Activated CD4-positive, alpha-beta T cell treated with anti-CD3 and anti-CD28 coated beads for 36 hours (primary cell): ENCODE data around the gene LDLRAD4. TPM values are rescaled to one million over a fixed set of nuclear protein-coding genes. Genes with fewer than 3 reads are reported as not detected.

ENCODE experiments used
- ATAC-seq: fragments of 200-7000 bp; cut with Tn5 transposase; one replicate; pipeline ENCODE4 v1.10.0; 2021; ENCODE audit warnings: mild to moderate bottlenecking, moderate library complexity
- CTCF ChIA-PET: fragments of 350-600 bp; sonication (Branson Sonifier 250); formaldehyde crosslinking; loops from one replicate; lab custom pipeline; 2021; ENCODE audit warnings: antibody characterized with exemption; lab: Charles Lee
- POLR2A ChIA-PET: fragments of 350-600 bp; sonication (Branson Sonifier 250); formaldehyde crosslinking; loops from one replicate; lab custom pipeline; 2021; ENCODE audit warnings: antibody characterized with exemption, inconsistent platforms; lab: Charles Lee
- DNase-seq: peaks from one replicate; pipeline ENCODE4 v3.0.0-alpha.2; 2020
- H3K27ac Mint-ChIP-seq: one replicate; pipeline ENCODE4 v1.8.0; 2021; ENCODE audit warnings: mixed read lengths
- H3K27me3 Mint-ChIP-seq: one replicate; pipeline ENCODE4 v1.8.0; 2021; ENCODE audit warnings: mixed read lengths
- H3K36me3 Mint-ChIP-seq: one replicate; pipeline ENCODE4 v1.8.0; 2021; ENCODE audit warnings: low read depth, mixed read lengths
- H3K4me1 Mint-ChIP-seq: one replicate; pipeline ENCODE4 v1.8.0; 2021; ENCODE audit warnings: mixed read lengths
- H3K4me3 Mint-ChIP-seq: one replicate; pipeline ENCODE4 v1.8.0; 2021; ENCODE audit warnings: mild to moderate bottlenecking, moderate library complexity, mixed read lengths
- H3K9me3 Mint-ChIP-seq: one replicate; pipeline ENCODE4 v1.8.0; 2021; ENCODE audit warnings: low read depth, mixed read lengths
- intact Hi-C, 2 experiments: fragments of 100-400 bp; cut with DNase I in 1 of 2; cut with micrococcal nuclease in 1 of 2; formaldehyde crosslinking; loops; one replicate each; pipeline versions ENCODE4 v1.14.2 to v1.15.1; 2022 to 2024; cut with DNase I, micrococcal nuclease
- total RNA-seq, 2 experiments: library from RNA; stranded (reverse); gene quantifications; one replicate each; pipeline ENCODE4 v1.2.3, GENCODE V29; 2021

The LDLRAD4 gene
- total RNA-seq, 2 experiments from 2014 or later, result 29.3 to 32.2 TPM

DNA sequence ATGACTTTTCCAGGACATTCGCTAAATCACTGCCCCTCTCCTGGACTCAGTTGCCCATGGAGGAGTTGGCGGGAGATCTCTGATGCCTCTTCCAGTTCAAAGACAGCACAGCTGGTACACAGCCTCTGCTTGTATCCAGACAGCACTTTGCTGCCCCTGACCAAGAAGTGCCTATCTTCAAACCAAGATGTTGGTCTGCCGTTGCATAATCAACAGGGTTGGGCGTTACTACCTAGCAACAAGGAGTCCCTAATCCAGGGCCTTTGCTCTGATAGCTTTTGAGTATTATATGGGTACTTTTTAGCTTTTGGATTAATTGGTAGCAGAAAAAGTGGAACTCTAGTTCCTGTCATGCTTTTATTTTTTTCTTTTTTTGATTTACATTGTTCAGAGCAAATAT is 341.2 kb downstream of the LDLRAD4 start:
- H3K27ac Mint-ChIP-seq, result no peak overlapping the region

DNA sequence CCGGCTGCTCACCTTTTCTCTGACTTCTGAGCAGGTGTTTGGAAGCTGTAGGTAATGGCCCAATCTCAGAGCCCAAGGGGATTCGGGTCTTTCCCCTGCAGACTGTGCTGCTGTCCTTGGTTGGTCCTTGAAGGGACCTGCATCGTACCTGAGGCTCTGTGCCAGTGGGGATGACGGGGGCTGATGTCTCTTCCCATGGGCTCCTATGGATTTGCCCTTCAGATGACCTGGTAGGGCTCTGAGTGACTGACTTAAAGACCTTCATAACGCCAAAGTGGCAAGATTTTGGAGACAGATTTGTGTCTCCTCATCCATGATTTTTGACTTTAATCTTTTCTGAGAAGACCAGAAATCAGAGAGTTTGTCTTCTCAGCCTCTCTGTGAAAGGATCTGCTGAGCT is 341.7 kb downstream of the LDLRAD4 start:
- Mint-ChIP-seq H3K4me3 (no peak overlapping the region), H3K27me3 (no peaks in the 10 kb centered on the region), H3K9me3 (no peaks in the 10 kb centered on the region), H3K4me1 (peaks cover 49% of the 10 kb centered on the region), H3K27ac (no peak overlapping the region), H3K36me3 (peaks cover 5% of the 10 kb centered on the region)
- DNase-seq (no peak), ATAC-seq (no peak)
- ChIA-PET CTCF (interaction anchor here (0.5 to 5.0 kb wide), 11 partner anchors 8 to 344 kb away, joined by 3 to 30 read pairs (median 3); no protein-coding TSS in a partner anchor), POLR2A (no interaction called here)
- intact Hi-C loops, result loop anchor here (5.0 kb wide), 2 partner anchors 293 to 343 kb away; partner anchors contain the start of gene LDLRAD4 (in 1 of the 2)

More for the DNA sequence above, 341.2 kb downstream of the LDLRAD4 start:
- ATAC-seq (no peak), DNase-seq (no peak)
- intact Hi-C loops, result loop anchor here (5.0 to 10.0 kb wide), 6 partner anchors 168 to 342 kb away; partner anchors contain the start of genes FAM210A (in 1 of the 2), LDLRAD4 (in 1 of the 2) and RNMT (in 1 of the 2)
- CTCF ChIA-PET, result interaction anchor here (0.8 to 5.0 kb wide), 9 partner anchors 8 to 170 kb away, joined by 3 to 30 read pairs (median 3); no protein-coding TSS in a partner anchor
- POLR2A ChIA-PET, result interaction anchor here (0.9 kb wide), 1 partner anchor 53 kb away, joined by 3 read pairs; no protein-coding TSS in a partner anchor
- Mint-ChIP-seq H3K9me3 (no peaks in the 10 kb centered on the region), H3K36me3 (peaks cover 5% of the 10 kb centered on the region), H3K4me1 (peaks cover 51% of the 10 kb centered on the region), H3K4me3 (no peak overlapping the region), H3K27me3 (no peaks in the 10 kb centered on the region)

DNA sequence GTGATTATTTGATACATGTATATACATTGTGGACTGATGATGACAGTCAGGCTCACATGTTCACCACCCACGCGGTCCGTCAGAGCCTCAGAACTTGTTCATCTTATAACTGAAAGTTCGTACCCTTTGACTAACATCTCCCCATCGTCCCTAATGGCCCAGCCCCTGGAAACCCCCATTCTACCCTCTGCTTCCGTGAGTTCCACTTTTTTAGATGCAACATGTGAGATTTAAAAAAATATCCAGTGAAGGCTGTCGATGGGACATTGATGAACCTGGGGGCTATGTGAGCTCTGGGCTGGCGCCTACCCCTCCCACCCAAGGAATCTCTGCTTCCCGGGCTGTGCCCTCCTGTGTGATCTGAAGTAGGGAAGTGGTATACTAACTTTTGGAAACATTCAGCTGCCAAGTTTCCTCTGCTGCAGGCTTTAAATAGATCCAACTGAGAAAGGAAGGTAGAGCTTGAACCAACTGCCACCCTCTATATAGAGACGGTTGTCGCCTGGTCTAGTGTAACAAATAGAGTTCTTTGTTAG is 344.0 kb downstream of the LDLRAD4 start:
- ChIA-PET CTCF (interaction anchor here (0.5 to 5.0 kb wide), 9 partner anchors 14 to 184 kb away, joined by 3 to 30 read pairs (median 3); no protein-coding TSS in a partner anchor), POLR2A (interaction anchor here (0.7 to 1.3 kb wide), 4 partner anchors 50 to 298 kb away, joined by 3 to 4 read pairs (median 3); no protein-coding TSS in a partner anchor)
- DNase-seq, result peak; percentile 97
- H3K4me1 Mint-ChIP-seq, result peaks cover 66% of the 10 kb centered on the region
- peak overlapping the region; percentile 66 for H3K4me3 Mint-ChIP-seq
- intact Hi-C loops, result loop anchor here (1.0 to 5.0 kb wide), 9 partner anchors 14 to 572 kb away; partner anchors contain the start of genes CEP192 (in 1 of the 2), FAM210A (in 1 of the 2), LDLRAD4 (in 1 of the 2) and RNMT (in 1 of the 2)
- H3K36me3 Mint-ChIP-seq, result peaks cover 5% of the 10 kb centered on the region
- H3K9me3 Mint-ChIP-seq, result no peaks in the 10 kb centered on the region
- H3K27ac Mint-ChIP-seq, result peak overlapping the region; percentile 97
- peak; percentile 88 for ATAC-seq
- no peaks in the 10 kb centered on the region for H3K27me3 Mint-ChIP-seq

DNA sequence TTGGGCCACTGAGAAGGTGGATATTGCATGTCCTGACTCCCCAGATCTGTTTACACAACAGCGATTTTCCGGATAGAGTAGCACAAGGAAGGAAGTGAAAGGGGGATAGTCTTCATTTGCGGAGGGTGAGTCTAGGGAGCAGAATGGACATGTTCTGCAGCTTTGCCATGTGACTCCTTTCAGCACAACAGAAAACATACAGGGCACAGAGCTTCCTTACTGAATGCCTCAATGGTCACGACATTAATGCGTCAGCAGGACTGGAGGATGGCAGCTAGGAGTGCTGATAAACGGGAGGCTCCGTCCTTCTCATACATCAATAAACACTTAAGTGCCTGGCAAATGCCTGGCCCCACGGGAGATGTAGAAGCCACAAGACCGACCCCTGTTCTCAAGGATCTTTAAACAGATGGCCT is 344.8 kb downstream of the LDLRAD4 start:
- Mint-ChIP-seq H3K9me3 (no peaks in the 10 kb centered on the region), H3K27me3 (no peaks in the 10 kb centered on the region), H3K36me3 (peaks cover 5% of the 10 kb centered on the region), H3K27ac (peak overlapping the region; percentile 97), H3K4me3 (no peak overlapping the region), H3K4me1 (peaks cover 72% of the 10 kb centered on the region)
- ChIA-PET POLR2A (interaction anchor here (0.8 to 1.3 kb wide), 3 partner anchors 49 to 298 kb away, joined by 3 to 4 read pairs (median 3); no protein-coding TSS in a partner anchor), CTCF (interaction anchor here (0.5 to 5.0 kb wide), 8 partner anchors 13 to 1242 kb away, joined by 3 to 30 read pairs (median 4); no protein-coding TSS in a partner anchor)
- intact Hi-C loops, result loop anchor here (2.0 to 5.0 kb wide), 6 partner anchors 13 to 573 kb away; partner anchors contain the start of genes CEP192 (in 1 of the 2) and LDLRAD4 (in 1 of the 2)
- DNase-seq (no peak), ATAC-seq (no peak)

DNA sequence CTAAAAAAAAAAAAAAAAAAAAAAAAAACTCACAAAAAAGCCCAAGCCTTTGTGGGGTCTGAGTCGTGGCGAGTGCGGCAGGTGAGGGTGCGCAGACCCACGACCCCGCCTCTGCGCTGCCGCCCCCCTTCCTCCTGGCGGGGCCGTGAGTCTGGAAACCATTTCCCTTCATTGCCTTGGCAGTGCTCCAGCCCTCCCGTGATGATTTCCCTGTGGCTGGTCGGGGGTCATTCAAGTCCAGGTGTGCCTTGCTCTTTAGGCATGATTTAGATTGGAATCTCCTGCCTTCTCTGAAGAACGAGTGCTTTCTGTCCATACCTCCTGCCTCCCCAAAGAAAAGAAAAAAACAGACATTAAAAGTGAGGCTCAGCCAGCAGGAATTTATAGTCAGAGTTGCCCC is 346.0 kb downstream of the LDLRAD4 start:
- no peak overlapping the region for H3K4me3 Mint-ChIP-seq
- H3K36me3 Mint-ChIP-seq, result peaks cover 5% of the 10 kb centered on the region
- no peaks in the 10 kb centered on the region for H3K9me3 Mint-ChIP-seq
- H3K27me3 Mint-ChIP-seq, result no peaks in the 10 kb centered on the region
- DNase-seq (no peak), ATAC-seq (no peak)
- peaks cover 81% of the 10 kb centered on the region for H3K4me1 Mint-ChIP-seq
- H3K27ac Mint-ChIP-seq, result peak overlapping the region; percentile 9
- ChIA-PET CTCF (no interaction called here), POLR2A (no interaction called here)
- intact Hi-C loops, result loop anchor here (5.0 kb wide), 2 partner anchors 297 to 347 kb away; partner anchors contain the start of gene LDLRAD4 (in 1 of the 2)

DNA sequence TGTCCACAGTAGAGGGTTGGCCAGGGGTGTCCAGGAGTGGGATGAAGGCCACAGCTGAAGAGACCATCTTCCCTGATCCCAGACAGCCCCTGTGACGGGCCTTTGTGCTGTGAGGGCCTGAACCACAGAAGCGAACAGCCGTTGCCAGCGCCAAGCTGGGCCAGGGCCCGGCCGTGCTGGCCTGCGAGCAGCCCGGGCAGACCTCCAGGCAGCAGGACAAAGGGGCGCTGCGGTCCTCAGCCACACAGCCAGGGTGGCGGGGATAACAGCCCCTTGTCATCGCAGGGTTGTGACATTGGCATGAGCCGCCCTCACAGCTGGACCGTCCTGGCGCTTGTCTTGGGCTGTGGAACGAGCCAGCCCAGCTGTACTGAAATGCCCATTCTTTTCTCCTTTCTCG is 346.7 kb downstream of the LDLRAD4 start:
- CTCF ChIA-PET, result no interaction called here
- H3K9me3 Mint-ChIP-seq, result no peaks in the 10 kb centered on the region
- DNase-seq (no peak), ATAC-seq (no peak)
- intact Hi-C loops, result loop anchor here in 1 of 2 experiments (5.0 kb wide), 1 partner anchor 188 kb away; no protein-coding TSS in a partner anchor
- H3K27ac Mint-ChIP-seq, result no peak overlapping the region
- POLR2A ChIA-PET, result no interaction called here
- peaks cover 86% of the 10 kb centered on the region for H3K4me1 Mint-ChIP-seq
- no peak overlapping the region for H3K4me3 Mint-ChIP-seq
- no peaks in the 10 kb centered on the region for H3K27me3 Mint-ChIP-seq
- peaks cover 5% of the 10 kb centered on the region for H3K36me3 Mint-ChIP-seq

DNA sequence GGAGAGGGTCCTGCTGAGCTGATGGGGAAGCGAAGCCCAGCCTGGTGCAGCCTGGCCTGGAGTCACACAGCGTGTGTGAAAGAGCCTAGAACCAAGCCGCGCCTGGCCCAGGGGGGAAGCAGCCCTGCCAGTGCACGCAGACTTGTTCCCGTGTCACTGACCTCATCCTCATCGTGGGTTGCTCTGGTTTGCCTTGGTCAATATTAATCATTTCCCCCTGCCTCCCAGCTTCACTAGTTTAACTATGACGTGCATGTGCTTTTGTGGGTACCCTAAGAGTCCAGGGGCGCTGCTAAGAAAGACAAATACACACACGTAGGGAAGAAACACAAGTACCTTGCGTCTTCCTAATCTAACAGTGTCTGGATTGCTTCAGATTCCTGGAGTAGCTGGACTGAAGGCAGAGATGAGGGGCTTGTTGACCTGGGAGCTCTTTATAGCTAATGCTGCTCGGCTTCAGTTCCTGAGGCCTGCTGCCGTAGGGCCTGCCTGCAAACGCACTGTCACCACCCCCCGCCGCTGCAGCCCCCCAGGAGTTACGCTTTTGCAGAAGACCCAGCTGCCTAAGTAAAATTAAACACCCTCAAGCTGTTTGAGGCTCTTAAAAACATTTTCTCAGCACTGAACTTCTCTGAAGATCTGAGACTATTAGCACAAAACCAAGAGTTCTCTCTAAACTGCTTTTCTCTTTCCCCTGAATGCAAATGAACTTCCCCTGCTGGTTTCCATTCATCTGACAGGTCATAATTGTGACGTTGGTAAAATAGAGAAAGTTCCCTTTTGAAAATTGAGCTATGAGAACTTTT is 348.6 kb downstream of the LDLRAD4 start:
- DNase-seq (peak; percentile 62), ATAC-seq (peak; percentile 37)
- Mint-ChIP-seq H3K27me3 (no peaks in the 10 kb centered on the region), H3K4me3 (peak overlapping the region; percentile 39), H3K4me1 (peaks cover 82% of the 10 kb centered on the region), H3K36me3 (no peaks in the 10 kb centered on the region), H3K27ac (peak overlapping the region; percentile 86), H3K9me3 (no peaks in the 10 kb centered on the region)
- ChIA-PET CTCF (interaction anchor here (0.8 to 1.9 kb wide), 7 partner anchors 7 to 351 kb away, joined by 3 to 7 read pairs (median 3); no protein-coding TSS in a partner anchor), POLR2A (interaction anchor here (0.8 to 1.9 kb wide), 6 partner anchors 9 to 47 kb away, joined by 3 to 13 read pairs (median 4); no protein-coding TSS in a partner anchor)
- intact Hi-C loops, result loop anchor here (1.0 to 5.0 kb wide), 3 partner anchors 10 to 190 kb away; no protein-coding TSS in a partner anchor

DNA sequence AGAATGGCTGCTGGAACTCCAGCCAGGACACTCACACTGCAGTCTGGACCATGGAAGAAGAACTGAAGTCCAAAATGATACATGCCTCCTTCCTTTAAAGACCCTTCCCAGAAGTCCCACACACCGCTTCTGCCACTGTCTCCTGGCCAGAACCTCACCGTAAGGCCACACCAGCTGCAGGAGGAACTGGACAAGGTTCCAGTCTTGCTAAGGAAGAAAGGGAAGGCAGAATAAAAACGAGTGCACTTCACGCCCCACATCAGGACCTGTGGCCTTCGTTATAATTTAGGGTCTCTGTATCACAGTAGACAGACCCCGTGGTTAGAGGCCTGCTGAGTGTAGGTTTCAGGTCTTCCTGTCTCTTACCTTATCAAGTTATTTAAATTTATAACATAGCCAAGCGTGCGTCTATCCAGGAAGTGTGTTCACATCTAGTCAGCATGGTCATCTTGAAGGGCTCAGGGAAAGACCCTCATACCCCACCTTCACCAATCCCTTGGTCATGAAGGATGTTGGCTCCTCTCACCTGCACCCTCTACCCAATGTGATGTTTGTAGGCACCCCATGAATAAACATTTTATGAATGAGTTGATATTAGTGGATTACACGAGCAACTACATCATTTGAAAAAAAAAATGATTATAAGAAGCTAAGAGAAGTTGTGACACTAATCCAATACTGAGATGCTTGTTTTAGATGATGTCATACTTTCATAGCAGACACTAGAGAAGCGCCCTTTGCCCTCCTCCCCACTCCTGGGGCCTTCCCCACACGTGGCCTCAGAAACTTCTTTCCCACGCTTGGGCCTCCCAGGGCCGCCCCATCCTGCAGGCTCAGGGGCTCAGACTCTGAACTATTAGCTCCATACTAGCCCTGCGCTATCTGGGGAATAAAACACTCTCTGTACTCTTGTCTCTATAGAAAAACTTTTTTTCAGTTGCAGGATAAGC is 350.2 kb downstream of the LDLRAD4 start:
- Mint-ChIP-seq H3K27ac (peak overlapping the region; percentile 86), H3K4me3 (no peak overlapping the region), H3K36me3 (peaks cover 1% of the 10 kb centered on the region), H3K4me1 (peaks cover 68% of the 10 kb centered on the region), H3K27me3 (no peaks in the 10 kb centered on the region), H3K9me3 (no peaks in the 10 kb centered on the region)
- DNase-seq (peak; percentile 76), ATAC-seq (peak; percentile 76)
- ChIA-PET CTCF (interaction anchor here (0.8 to 1.6 kb wide), 4 partner anchors 9 to 44 kb away, joined by 3 to 7 read pairs (median 3); no protein-coding TSS in a partner anchor), POLR2A (interaction anchor here (0.6 to 1.2 kb wide), 3 partner anchors 9 to 187 kb away, joined by 3 to 5 read pairs (median 3); no protein-coding TSS in a partner anchor)
- intact Hi-C loops, result loop anchor here (1.0 to 5.0 kb wide), 2 partner anchors 9 to 191 kb away; no protein-coding TSS in a partner anchor

DNA sequence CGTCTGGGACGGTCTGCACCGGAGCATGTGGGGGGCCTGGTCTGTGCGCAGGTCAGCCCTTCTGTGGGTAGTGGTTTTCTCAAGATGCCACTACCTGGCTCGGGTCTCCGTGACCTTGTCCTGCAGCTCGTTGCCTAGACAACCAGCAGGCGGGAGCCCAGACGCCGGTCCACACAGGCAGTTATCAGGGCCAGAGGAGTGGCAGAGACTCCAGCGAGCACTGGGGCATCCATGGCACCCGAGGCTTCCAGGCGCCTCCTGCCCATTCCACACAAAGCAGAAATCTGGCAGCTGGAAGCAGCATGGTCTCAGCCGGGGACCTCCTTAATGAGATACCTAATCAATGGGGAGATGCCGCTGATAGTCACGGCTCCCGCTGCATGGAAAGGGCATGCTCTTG is 351.7 kb downstream of the LDLRAD4 start:
- H3K27ac Mint-ChIP-seq, result no peak overlapping the region
- no peaks in the 10 kb centered on the region for H3K9me3 Mint-ChIP-seq
- intact Hi-C loops, result no loop called here
- DNase-seq (no peak), ATAC-seq (no peak)
- ChIA-PET CTCF (interaction anchor here (0.7 to 0.9 kb wide), 2 partner anchors 8 to 59 kb away, joined by 3 read pairs; no protein-coding TSS in a partner anchor), POLR2A (interaction anchor here (1.2 kb wide), 1 partner anchor 42 kb away, joined by 5 read pairs; no protein-coding TSS in a partner anchor)
- H3K27me3 Mint-ChIP-seq, result no peaks in the 10 kb centered on the region
- peaks cover 6% of the 10 kb centered on the region for H3K36me3 Mint-ChIP-seq
- no peak overlapping the region for H3K4me3 Mint-ChIP-seq
- H3K4me1 Mint-ChIP-seq, result peaks cover 61% of the 10 kb centered on the region
